Neutrophil (primary cell): ENCODE results near the gene GIMAP5.

Source experiments
- H3K27ac ChIP-seq: fragments of 200-600 bp; sonication (generic); 2 replicates; pipeline ENCODE4 v1.5.1; 2016; ENCODE audit warnings: mild to moderate bottlenecking, moderate library complexity
- H3K27me3 ChIP-seq: fragments of 200-600 bp; sonication (generic); 2 replicates; pipeline ENCODE4 v1.6.0; 2016; ENCODE audit warnings: mild to moderate bottlenecking
- H3K36me3 ChIP-seq: fragments of 200-600 bp; sonication (generic); 2 replicates; pipeline ENCODE4 v1.5.1; 2017
- H3K4me1 ChIP-seq, 2 experiments: fragments of 200-600 bp in 1 of 2; sonication (generic) in 1 of 2; 1 replicate in 1 of 2; 2 replicates in 1 of 2; pipeline versions ENCODE4 v1.5.1 to v1.6.1; 2013 to 2016; ENCODE audit warnings: low read depth in 1 of 2, low read length in 1 of 2, mild to moderate bottlenecking in 1 of 2, moderate library complexity in 1 of 2; ENCODE audit not compliant: control insufficient read depth in 1 of 2, insufficient read depth in 1 of 2
- H3K4me3 ChIP-seq, 2 experiments: fragments of 200-600 bp in 1 of 2; sonication (generic) in 1 of 2; 1 replicate in 1 of 2; 2 replicates in 1 of 2; pipeline ENCODE4 v1.5.1; 2013 to 2016; ENCODE audit warnings: low read depth in 1 of 2, low read length in 1 of 2, mild to moderate bottlenecking in 1 of 2, moderate library complexity in 1 of 2
- H3K9me3 ChIP-seq: fragments of 200-600 bp; sonication (generic); 2 replicates; pipeline ENCODE4 v1.5.1; 2016
- CTCF ChIP-seq: fragments of 200-600 bp; sonication (generic); IDR thresholded peaks from 2 replicates; pipeline ENCODE4 v1.5.1; 2016; ENCODE audit warnings: antibody characterized with exemption

Gene GIMAP5

GRCh38 chr7:150728011-150728410 lies 9.2 kb upstream of the GIMAP5 start:
- no peak overlapping the region for H3K27ac ChIP-seq
- TF ChIP-seq CTCF: no peak
- no peaks in the 10 kb centered on the region for H3K27me3 ChIP-seq
- no peaks in the 10 kb centered on the region for H3K36me3 ChIP-seq
- H3K9me3 ChIP-seq: no peaks in the 10 kb centered on the region
- no peaks in the 10 kb centered on the region for H3K4me1 ChIP-seq
- no peak overlapping the region for H3K4me3 ChIP-seq

GRCh38 chr7:150728609-150729008 lies 8.6 kb upstream of the GIMAP5 start:
- H3K36me3 ChIP-seq: no peaks in the 10 kb centered on the region
- H3K27ac ChIP-seq: no peak overlapping the region
- TF ChIP-seq CTCF: no peak
- H3K27me3 ChIP-seq: no peaks in the 10 kb centered on the region
- H3K4me3 ChIP-seq: no peak overlapping the region
- H3K9me3 ChIP-seq: no peaks in the 10 kb centered on the region
- H3K4me1 ChIP-seq: no peaks in the 10 kb centered on the region

GRCh38 chr7:150731916-150732315 lies 5.3 kb upstream of the GIMAP5 start:
- no peaks in the 10 kb centered on the region for H3K36me3 ChIP-seq
- TF ChIP-seq CTCF: no peak
- no peak overlapping the region for H3K4me3 ChIP-seq
- H3K4me1 ChIP-seq: peaks cover 2% of the 10 kb centered on the region in 2 experiments
- no peaks in the 10 kb centered on the region for H3K9me3 ChIP-seq
- no peaks in the 10 kb centered on the region for H3K27me3 ChIP-seq
- no peak overlapping the region for H3K27ac ChIP-seq

- H3K27ac ChIP-seq: no peak overlapping the region
- peaks cover 8% of the 10 kb centered on the region for H3K27me3 ChIP-seq
- no peak overlapping the region for H3K4me3 ChIP-seq
- H3K36me3 ChIP-seq: no peaks in the 10 kb centered on the region
- H3K4me1 ChIP-seq: peaks cover 9 to 10% of the 10 kb centered on the region in 2 experiments
- TF ChIP-seq CTCF: no peak
- H3K9me3 ChIP-seq: no peaks in the 10 kb centered on the region
Observed at GRCh38 chr7:150732786-150733481, 4.3 kb upstream of the GIMAP5 start.

GRCh38 chr7:150733482-150734095 lies 3.6 kb upstream of the GIMAP5 start:
- Histone ChIP-seq H3K27me3 (peaks cover 14% of the 10 kb centered on the region), H3K4me1 (peaks cover 9 to 10% of the 10 kb centered on the region in 2 experiments), H3K36me3 (no peaks in the 10 kb centered on the region), H3K4me3 (no peak overlapping the region), H3K9me3 (no peaks in the 10 kb centered on the region), H3K27ac (no peak overlapping the region)
- TF ChIP-seq CTCF: no peak
